Liver (tissue), 9 donors: ENCODE data around the gene MED23. TPM values are rescaled to one million over a fixed set of nuclear protein-coding genes. Genes with fewer than 3 reads are reported as not detected.

Experiments used
- DNase-seq: peaks from one replicate; pipeline ENCODE4 v3.0.0-alpha.2; 2017; ENCODE audit warnings: low spot score
- H3K27ac ChIP-seq, 2 donors: one replicate each; pipeline ENCODE4 v1.7.0; 2013; ENCODE audit warnings: inconsistent platforms in 2 of 2, low read length in 2 of 2, control low read depth in 1 of 2, low read depth in 1 of 2, mild to moderate bottlenecking in 1 of 2
- H3K27me3 ChIP-seq, 4 donors: one replicate each; pipeline versions ENCODE4 v1.6.1 to v1.7.0; 2013; ENCODE audit warnings: low read length in 3 of 4, inconsistent platforms in 1 of 4, mild to moderate bottlenecking in 1 of 4, moderate library complexity in 1 of 4; ENCODE audit not compliant: control insufficient read depth in 4 of 4, insufficient read depth in 4 of 4
- H3K36me3 ChIP-seq, 4 donors: one replicate each; pipeline versions ENCODE4 v1.6.1 to v1.7.0; 2013; ENCODE audit warnings: low read length in 3 of 4, mild to moderate bottlenecking in 3 of 4, low read depth in 1 of 4, moderate library complexity in 1 of 4; ENCODE audit not compliant: control insufficient read depth in 4 of 4, insufficient read depth in 3 of 4
- H3K4me1 ChIP-seq, 4 donors: one replicate each; pipeline versions ENCODE4 v1.6.1 to v1.7.0; 2013; ENCODE audit warnings: low read length in 3 of 4, mild to moderate bottlenecking in 3 of 4, moderate library complexity in 1 of 4; ENCODE audit not compliant: control insufficient read depth in 4 of 4, insufficient read depth in 4 of 4
- H3K4me3 ChIP-seq, 3 donors: one replicate each; pipeline versions ENCODE4 v1.6.1 to v1.7.0; 2013; ENCODE audit warnings: low read length in 3 of 3, control low read depth in 1 of 3, low read depth in 1 of 3, mild to moderate bottlenecking in 1 of 3
- H3K9ac ChIP-seq, 2 donors: one replicate each; pipeline ENCODE4 v1.7.0; 2013; ENCODE audit warnings: low read length in 2 of 2, mild to moderate bottlenecking in 2 of 2, moderate library complexity in 2 of 2, control low read depth in 1 of 2, low read depth in 1 of 2
- H3K9me3 ChIP-seq, 4 donors: one replicate each; pipeline versions ENCODE4 v1.6.1 to v1.7.0; 2013; ENCODE audit warnings: low read length in 3 of 4; ENCODE audit not compliant: control insufficient read depth in 4 of 4
- EGR1 ChIP-seq, 2 donors: IDR thresholded peaks; 2 replicates each; pipeline ENCODE4 v1.6.1; 2016 to 2018; ENCODE audit warnings: antibody characterized with exemption in 2 of 2, low read depth in 2 of 2
- FOXA1 ChIP-seq: IDR thresholded peaks from 2 replicates; pipeline ENCODE4 v1.6.1; 2016; ENCODE audit warnings: antibody characterized with exemption
- FOXA2 ChIP-seq: IDR thresholded peaks from 2 replicates; pipeline ENCODE4 v1.6.1; 2016; ENCODE audit warnings: antibody characterized with exemption
- GABPA ChIP-seq, 2 donors: IDR thresholded peaks in 1 of 2; conservative IDR thresholded peaks in 1 of 2; 2 replicates each; pipeline ENCODE4 v1.6.1; 2016; ENCODE audit warnings: antibody characterized with exemption in 2 of 2, mild to moderate bottlenecking in 1 of 2, moderate library complexity in 1 of 2
- HNF4A ChIP-seq, 2 donors: conservative IDR thresholded peaks; 2 replicates each; pipeline ENCODE4 v1.6.1; 2016; ENCODE audit warnings: antibody characterized with exemption in 2 of 2, mild to moderate bottlenecking in 2 of 2
- HNF4G ChIP-seq: IDR thresholded peaks from 2 replicates; pipeline ENCODE4 v1.6.1; 2016; ENCODE audit warnings: antibody characterized with exemption
- JUND ChIP-seq, 2 donors: IDR thresholded peaks; 2 replicates each; pipeline ENCODE4 v1.6.1; 2016; ENCODE audit warnings: antibody characterized with exemption in 2 of 2
- MAX ChIP-seq: IDR thresholded peaks from 2 replicates; pipeline ENCODE4 v1.6.1; 2016; ENCODE audit warnings: antibody characterized with exemption
- NR2F2 ChIP-seq: IDR thresholded peaks from 2 replicates; pipeline ENCODE4 v1.6.1; 2016; ENCODE audit warnings: antibody characterized with exemption
- RAD21 ChIP-seq, 2 donors: IDR thresholded peaks; 2 replicates each; pipeline ENCODE4 v1.6.1; 2016; ENCODE audit warnings: antibody characterized with exemption in 2 of 2, mild to moderate bottlenecking in 2 of 2
- REST ChIP-seq: IDR thresholded peaks from 2 replicates; pipeline ENCODE4 v1.6.1; 2016; ENCODE audit warnings: antibody characterized with exemption, mild to moderate bottlenecking
- RXRA ChIP-seq, 2 donors: IDR thresholded peaks; 2 replicates each; pipeline ENCODE4 v1.6.1; 2017 to 2018; ENCODE audit warnings: antibody characterized with exemption in 2 of 2, mild to moderate bottlenecking in 1 of 2
- SP1 ChIP-seq: IDR thresholded peaks from 2 replicates; pipeline ENCODE4 v1.6.1; 2018; ENCODE audit warnings: antibody characterized with exemption, mild to moderate bottlenecking
- TAF1 ChIP-seq: conservative IDR thresholded peaks from 2 replicates; pipeline ENCODE4 v1.6.1; 2016; ENCODE audit warnings: antibody characterized with exemption, mild to moderate bottlenecking
- YY1 ChIP-seq: IDR thresholded peaks from 2 replicates; pipeline ENCODE4 v1.6.1; 2016; ENCODE audit warnings: antibody characterized with exemption, mild to moderate bottlenecking
- ZBTB33 ChIP-seq: IDR thresholded peaks from 2 replicates; pipeline ENCODE4 v1.6.1; 2016; ENCODE audit warnings: antibody characterized with exemption
- WGBS: extraction: QIAGEN DNeasy Blood & Tissue Kit; methylation state at CpG from one replicate; pipeline ENCODE4 v1.1.7; 2013; 5-methylcytosine and 5-hydroxymethylcytosine counted together
- polyA plus RNA-seq, 2 donors: library from polyadenylated mRNA; stranded (reverse) in 1 of 2; unstranded in 1 of 2; fragments of 200-250 nt in 1 of 2; fragments of >200 nt in 1 of 2; fragmentation: Nextera tagmentation in 1 of 2; extraction: Ambion mirVana in 1 of 2; gene quantifications; one replicate each; pipeline versions ENCODE4 v1.2.1 to v1.2.3, GENCODE V29; 2013 to 2015
- total RNA-seq, 2 donors: library from RNA; depleted of rRNA; stranded (reverse); fragments of >200 nt; gene quantifications; one replicate each; pipeline ENCODE4 v1.2.3, GENCODE V29; 2014
- TF ChIP-seq, protein P1 (sequence below): fragments of 150-350 bp; IDR thresholded peaks from 2 replicates; pipeline ENCODE4 v1.5.1; 2017; ENCODE audit warnings: improper control_type of control experiment, low read depth, low read length; ENCODE audit not compliant: missing input control
- TF ChIP-seq, protein P2 (sequence below): IDR thresholded peaks from 2 replicates; pipeline ENCODE4 v1.6.1; 2016; ENCODE audit warnings: antibody characterized with exemption
- donor health status: healthy.
- donor health status: healthy.
- donor health status: healthy.
- donor health status: healthy.
- donor health status: healthy.

MED23 gene, protein sequence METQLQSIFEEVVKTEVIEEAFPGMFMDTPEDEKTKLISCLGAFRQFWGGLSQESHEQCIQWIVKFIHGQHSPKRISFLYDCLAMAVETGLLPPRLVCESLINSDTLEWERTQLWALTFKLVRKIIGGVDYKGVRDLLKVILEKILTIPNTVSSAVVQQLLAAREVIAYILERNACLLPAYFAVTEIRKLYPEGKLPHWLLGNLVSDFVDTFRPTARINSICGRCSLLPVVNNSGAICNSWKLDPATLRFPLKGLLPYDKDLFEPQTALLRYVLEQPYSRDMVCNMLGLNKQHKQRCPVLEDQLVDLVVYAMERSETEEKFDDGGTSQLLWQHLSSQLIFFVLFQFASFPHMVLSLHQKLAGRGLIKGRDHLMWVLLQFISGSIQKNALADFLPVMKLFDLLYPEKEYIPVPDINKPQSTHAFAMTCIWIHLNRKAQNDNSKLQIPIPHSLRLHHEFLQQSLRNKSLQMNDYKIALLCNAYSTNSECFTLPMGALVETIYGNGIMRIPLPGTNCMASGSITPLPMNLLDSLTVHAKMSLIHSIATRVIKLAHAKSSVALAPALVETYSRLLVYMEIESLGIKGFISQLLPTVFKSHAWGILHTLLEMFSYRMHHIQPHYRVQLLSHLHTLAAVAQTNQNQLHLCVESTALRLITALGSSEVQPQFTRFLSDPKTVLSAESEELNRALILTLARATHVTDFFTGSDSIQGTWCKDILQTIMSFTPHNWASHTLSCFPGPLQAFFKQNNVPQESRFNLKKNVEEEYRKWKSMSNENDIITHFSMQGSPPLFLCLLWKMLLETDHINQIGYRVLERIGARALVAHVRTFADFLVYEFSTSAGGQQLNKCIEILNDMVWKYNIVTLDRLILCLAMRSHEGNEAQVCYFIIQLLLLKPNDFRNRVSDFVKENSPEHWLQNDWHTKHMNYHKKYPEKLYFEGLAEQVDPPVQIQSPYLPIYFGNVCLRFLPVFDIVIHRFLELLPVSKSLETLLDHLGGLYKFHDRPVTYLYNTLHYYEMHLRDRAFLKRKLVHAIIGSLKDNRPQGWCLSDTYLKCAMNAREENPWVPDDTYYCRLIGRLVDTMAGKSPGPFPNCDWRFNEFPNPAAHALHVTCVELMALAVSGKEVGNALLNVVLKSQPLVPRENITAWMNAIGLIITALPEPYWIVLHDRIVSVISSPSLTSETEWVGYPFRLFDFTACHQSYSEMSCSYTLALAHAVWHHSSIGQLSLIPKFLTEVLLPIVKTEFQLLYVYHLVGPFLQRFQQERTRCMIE (N-terminal part only)
- total RNA-seq (10 to 100 TPM; 17.3 TPM), polyA plus RNA-seq (1 to 10 TPM; 3.9 to 9.6 TPM)

- Histone ChIP-seq H3K27ac (peak within 1 kb of the TSS; percentile 19 to 30), H3K4me3 (peak within 1 kb of the TSS; percentile 71 to 90 (median 84)), H3K36me3 (peaks cover 0 to 19% (median 13%) of the 10 kb centered on the region in 4 donors), H3K9me3 (no peaks in the 10 kb centered on the region), H3K27me3 (no peaks in the 10 kb centered on the region), H3K4me1 (peaks cover 0 to 15% (median 13%) of the 10 kb centered on the region in 4 donors), H3K9ac (peak within 1 kb of the TSS; percentile 51 to 86)
- under 1% methylated on average over 53 of the region's 53 CpGs for WGBS
- TF ChIP-seq HNF4A (conservative IDR thresholded peaks at IDR 0.05) (peak; percentile 66 to 79), TAF1 (peak; percentile 80), YY1 (peak; percentile 92), RXRA (IDR thresholded peaks at IDR 0.05) (peak; percentile 45 to 84), FOXA1 (peak; percentile 83), EGR1 (IDR thresholded peaks at IDR 0.05; ENCODE audit: low read depth in 2 of 2) (peak; percentile 53 to 63), GABPA (IDR thresholded peaks at IDR 0.05 in 1 of 2, conservative IDR thresholded peaks at IDR 0.05 in 1 of 2) (peak; percentile 94 to 98), REST (peak; percentile 82), JUND (IDR thresholded peaks at IDR 0.05) (peak; percentile 60 to 80), MAX (peak; percentile 84), SP1 (peak; percentile 83), ZBTB33 (peak; percentile 91), RAD21 (IDR thresholded peaks at IDR 0.05) (peak; percentile 95 to 97), NR2F2 (peak; percentile 87), HNF4G (peak; percentile 65), FOXA2 (peak; percentile 7)
- TF ChIP-seq, protein P1, sequence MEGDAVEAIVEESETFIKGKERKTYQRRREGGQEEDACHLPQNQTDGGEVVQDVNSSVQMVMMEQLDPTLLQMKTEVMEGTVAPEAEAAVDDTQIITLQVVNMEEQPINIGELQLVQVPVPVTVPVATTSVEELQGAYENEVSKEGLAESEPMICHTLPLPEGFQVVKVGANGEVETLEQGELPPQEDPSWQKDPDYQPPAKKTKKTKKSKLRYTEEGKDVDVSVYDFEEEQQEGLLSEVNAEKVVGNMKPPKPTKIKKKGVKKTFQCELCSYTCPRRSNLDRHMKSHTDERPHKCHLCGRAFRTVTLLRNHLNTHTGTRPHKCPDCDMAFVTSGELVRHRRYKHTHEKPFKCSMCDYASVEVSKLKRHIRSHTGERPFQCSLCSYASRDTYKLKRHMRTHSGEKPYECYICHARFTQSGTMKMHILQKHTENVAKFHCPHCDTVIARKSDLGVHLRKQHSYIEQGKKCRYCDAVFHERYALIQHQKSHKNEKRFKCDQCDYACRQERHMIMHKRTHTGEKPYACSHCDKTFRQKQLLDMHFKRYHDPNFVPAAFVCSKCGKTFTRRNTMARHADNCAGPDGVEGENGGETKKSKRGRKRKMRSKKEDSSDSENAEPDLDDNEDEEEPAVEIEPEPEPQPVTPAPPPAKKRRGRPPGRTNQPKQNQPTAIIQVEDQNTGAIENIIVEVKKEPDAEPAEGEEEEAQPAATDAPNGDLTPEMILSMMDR, result peak; percentile 94
- TF ChIP-seq, protein P2, sequence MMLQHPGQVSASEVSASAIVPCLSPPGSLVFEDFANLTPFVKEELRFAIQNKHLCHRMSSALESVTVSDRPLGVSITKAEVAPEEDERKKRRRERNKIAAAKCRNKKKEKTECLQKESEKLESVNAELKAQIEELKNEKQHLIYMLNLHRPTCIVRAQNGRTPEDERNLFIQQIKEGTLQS, result peak; percentile 75
- DNase-seq, result peak; percentile 98
These were observed at the start of gene MED23 for GRCh38 chr6:131627724-131628682. Gene MED23 (minus strand): TSS chr6:131628242. CDS start chr6:131628049, 193 bp downstream.
